Measurements from ENCODE around the gene PLK3. TPM values are rescaled to one million over a fixed set of nuclear protein-coding genes. Genes with fewer than 3 reads are reported as not detected.
"Not testable (repeated sequence)": the region's sequence is repeated elsewhere in the genome, so short reads cannot be mapped to it uniquely, and the experiment has no call there.

The PLK3 gene
- total RNA-seq, 1 donor, result 44.0 TPM

- no peak for TF ChIP-seq CTCF (IDR thresholded peaks at IDR 0.05; ENCODE audit: insufficient read depth, low read depth, low read length)
- H3K4me3 ChIP-seq (ENCODE audit: low read depth, low read length), result no peak overlapping the region
- no peak for DNase-seq (ENCODE audit: low read depth)
Observed at GRCh38 chr1:44787506-44787905, 12.7 kb upstream of the PLK3 start.

- no peak for DNase-seq (ENCODE audit: low read depth)
- TF ChIP-seq CTCF (IDR thresholded peaks at IDR 0.05; ENCODE audit: insufficient read depth, low read depth, low read length), result no peak
- H3K4me3 ChIP-seq (ENCODE audit: low read depth, low read length), result no peak within 1 kb of the TSS
Observed at GRCh38 chr1:44788120-44788860, 11.9 kb upstream of the PLK3 start, which contains the start of gene BEST4. Gene BEST4, minus strand, starts transcription at chr1:44788170. Its CDS starts 465 bp downstream, at chr1:44787705.

DNA sequence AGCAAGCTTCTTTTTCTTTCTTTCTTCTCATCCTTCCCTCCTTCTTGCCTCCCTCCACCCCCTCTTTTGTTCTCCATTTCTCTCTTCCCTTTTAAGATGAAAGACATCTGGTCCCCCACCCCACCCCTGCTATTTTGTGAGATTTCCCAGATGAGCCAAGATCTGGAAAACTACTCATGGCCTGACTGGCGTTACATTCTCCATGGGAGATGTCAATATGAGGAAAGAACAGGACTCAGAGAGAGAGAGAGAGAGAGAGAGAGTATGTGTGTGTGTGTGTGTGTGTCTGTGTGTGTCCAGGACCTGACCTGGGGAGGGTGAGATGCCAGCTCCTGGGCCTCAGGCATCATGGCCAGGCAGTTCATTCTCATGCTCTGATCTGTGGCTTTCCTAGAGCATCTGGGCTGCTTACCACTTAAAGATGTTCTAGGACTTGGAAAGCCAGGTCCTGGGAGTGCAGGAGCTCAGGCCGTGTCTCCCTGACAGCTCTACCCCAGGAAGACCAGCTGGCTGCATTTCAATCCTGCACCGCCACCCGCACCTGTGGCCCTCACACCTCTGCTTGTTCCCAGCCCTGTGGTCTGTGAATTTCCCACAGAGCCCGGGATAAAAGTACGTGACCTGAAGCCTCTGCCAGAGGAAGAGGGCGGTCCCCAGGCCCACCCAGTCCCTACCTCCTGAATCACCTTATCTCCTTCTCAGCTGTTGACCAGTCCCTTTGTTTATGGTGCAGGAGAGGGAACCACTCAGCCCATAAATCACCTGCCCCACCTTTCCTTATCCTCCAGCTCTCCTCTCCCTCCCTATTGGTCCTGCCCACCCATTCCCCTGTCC lies 9.0 kb upstream of the PLK3 start:
- no peak overlapping the region for H3K4me3 ChIP-seq (ENCODE audit: low read depth, low read length)
- TF ChIP-seq CTCF (IDR thresholded peaks at IDR 0.05; ENCODE audit: insufficient read depth, low read depth, low read length), result no peak
- no peak for DNase-seq (ENCODE audit: low read depth)

DNA sequence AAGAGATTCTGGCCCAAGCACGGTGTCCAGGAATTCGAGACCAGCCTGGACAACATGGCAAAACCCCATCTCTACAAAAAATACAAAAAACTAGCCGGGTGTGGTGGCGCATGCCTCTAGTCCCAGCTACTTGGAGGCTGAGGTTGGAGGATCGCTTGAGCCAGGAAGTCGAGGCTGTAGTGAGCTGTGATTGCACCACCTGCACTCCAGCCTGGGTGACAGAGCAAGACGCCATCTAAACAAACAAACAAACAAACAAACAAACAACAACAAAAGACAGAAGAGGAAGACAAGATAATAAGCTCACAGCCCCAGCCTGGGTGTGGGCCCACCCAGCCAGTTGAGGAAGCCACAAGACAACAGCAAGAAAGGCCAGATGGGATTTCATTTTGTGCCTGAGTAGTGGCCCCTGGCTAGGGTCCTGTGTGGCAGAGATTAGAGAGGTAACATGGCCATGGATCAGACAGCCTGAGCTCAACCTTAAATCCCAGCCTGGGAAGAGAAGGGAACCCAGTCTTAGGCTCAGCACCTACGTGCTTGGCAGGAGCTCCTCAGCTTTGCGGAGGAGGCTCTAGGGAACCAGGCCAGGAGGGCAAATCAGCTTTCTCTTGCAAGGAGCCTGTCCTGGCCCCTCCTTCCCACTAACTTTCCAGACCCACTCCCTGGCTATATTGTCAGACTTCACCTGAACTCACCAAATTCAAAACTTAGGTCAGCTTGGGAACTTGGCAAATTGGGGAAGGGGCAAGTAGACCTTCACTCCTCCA lies 7.3 kb upstream of the PLK3 start:
- DNase-seq (ENCODE audit: low read depth), result no peak
- TF ChIP-seq CTCF (IDR thresholded peaks at IDR 0.05; ENCODE audit: insufficient read depth, low read depth, low read length), result no peak
- no peak overlapping the region for H3K4me3 ChIP-seq (ENCODE audit: low read depth, low read length)

DNA sequence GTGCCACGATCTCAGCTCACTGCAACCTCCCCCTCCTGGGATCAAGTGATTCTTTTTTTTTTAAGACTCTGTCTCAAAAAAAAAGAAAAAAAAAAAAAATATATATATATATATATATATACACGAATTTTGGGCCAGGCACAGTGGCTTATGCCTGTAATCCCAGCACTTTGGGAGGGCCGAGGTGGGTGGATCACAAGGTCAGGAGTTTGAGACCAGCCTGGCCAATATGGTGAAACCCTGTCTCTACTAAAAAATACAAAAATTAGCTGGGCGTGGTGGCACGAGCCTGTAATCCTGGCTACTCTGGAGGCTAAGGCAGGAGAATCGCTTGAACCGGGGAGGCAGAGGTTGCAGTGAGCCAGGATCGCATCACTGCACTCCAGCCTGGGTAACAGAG lies 2.3 kb upstream of the PLK3 start:
- DNase-seq (ENCODE audit: low read depth), result not testable (repeated sequence)

GRCh38 chr1:44798481-44799365 lies 1.5 kb upstream of the PLK3 start:
- no peak for DNase-seq (ENCODE audit: low read depth)
- no peak overlapping the region for H3K4me3 ChIP-seq (ENCODE audit: low read depth, low read length)
- TF ChIP-seq CTCF (IDR thresholded peaks at IDR 0.05; ENCODE audit: insufficient read depth, low read depth, low read length), result peak; percentile 2

More for the DNA sequence above, 2.3 kb upstream of the PLK3 start:
- not testable (repeated sequence) for H3K4me3 ChIP-seq (ENCODE audit: low read depth, low read length)

Measured in fibroblast of villous mesenchyme (primary cell).